GM12872 (cell line): ENCODE measurements around the gene PIP4K2A.

Source experiments
- TF ChIP-seq, protein P1 (sequence below): IDR thresholded peaks from 3 replicates; pipeline ENCODE4 v1.5.1; 2011; ENCODE audit warnings: low read depth, mild to moderate bottlenecking, low read length, moderate library complexity; ENCODE audit not compliant: insufficient read depth

PIP4K2A gene

GRCh38 chr10:22697800-22698199 lies 16.6 kb downstream of the PIP4K2A start:
- TF ChIP-seq, protein P1, sequence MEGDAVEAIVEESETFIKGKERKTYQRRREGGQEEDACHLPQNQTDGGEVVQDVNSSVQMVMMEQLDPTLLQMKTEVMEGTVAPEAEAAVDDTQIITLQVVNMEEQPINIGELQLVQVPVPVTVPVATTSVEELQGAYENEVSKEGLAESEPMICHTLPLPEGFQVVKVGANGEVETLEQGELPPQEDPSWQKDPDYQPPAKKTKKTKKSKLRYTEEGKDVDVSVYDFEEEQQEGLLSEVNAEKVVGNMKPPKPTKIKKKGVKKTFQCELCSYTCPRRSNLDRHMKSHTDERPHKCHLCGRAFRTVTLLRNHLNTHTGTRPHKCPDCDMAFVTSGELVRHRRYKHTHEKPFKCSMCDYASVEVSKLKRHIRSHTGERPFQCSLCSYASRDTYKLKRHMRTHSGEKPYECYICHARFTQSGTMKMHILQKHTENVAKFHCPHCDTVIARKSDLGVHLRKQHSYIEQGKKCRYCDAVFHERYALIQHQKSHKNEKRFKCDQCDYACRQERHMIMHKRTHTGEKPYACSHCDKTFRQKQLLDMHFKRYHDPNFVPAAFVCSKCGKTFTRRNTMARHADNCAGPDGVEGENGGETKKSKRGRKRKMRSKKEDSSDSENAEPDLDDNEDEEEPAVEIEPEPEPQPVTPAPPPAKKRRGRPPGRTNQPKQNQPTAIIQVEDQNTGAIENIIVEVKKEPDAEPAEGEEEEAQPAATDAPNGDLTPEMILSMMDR: no peak

GRCh38 chr10:22697101-22697500 lies 17.3 kb downstream of the PIP4K2A start:
- TF ChIP-seq, protein P1: no peak

GRCh38 chr10:22693860-22694259 lies 20.5 kb downstream of the PIP4K2A start:
- TF ChIP-seq, protein P1: no peak

- TF ChIP-seq, protein P1: no peak
Observed at GRCh38 chr10:22693371-22693784, 21.0 kb downstream of the PIP4K2A start.

- TF ChIP-seq, protein P1: no peak
Observed at GRCh38 chr10:22690614-22691431, 23.6 kb downstream of the PIP4K2A start.

GRCh38 chr10:22690158-22690557 lies 24.2 kb downstream of the PIP4K2A start:
- TF ChIP-seq, protein P1: no peak

DNA sequence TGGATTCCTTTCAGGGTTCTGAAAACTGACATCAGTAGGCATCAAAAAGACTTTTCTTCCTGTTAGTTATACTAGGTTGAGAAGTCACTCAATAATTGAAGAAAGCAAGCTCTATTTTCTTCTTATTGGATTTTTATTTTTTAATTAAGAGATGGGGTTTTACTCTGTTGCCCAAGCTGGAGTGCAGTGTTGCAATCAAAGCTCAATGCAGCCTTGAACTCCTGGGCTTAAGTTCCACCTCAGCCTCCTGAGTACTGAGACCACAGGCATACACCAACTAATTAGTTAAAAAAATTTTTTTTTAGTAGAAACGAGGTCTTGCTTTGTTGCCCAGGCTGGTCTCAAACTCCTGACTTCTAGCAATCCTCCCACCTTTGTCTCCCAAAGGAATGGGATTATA lies 28.0 kb downstream of the PIP4K2A start:
- TF ChIP-seq, protein P1: no peak
